Upper lobe of right lung (tissue), 1 donor: Measurements from ENCODE around the gene LIMS4. TPM values are rescaled to one million over a fixed set of nuclear protein-coding genes. Genes with fewer than 3 reads are reported as not detected.
"Not testable (repeated sequence)": the region's sequence is repeated elsewhere in the genome, so short reads cannot be mapped to it uniquely, and the experiment has no call there.

Experiments used
- ATAC-seq: fragments of 200-7000 bp; cut with Tn5 transposase; one replicate; pipeline ENCODE4 v1.9.1; 2020; ENCODE audit warnings: mild to moderate bottlenecking, moderate library complexity
- DNase-seq: peaks from one replicate; pipeline ENCODE4 v3.0.0-alpha.2; 2020
- H3K27ac ChIP-seq: fragments of 200-600 bp; one replicate; pipeline ENCODE4 v1.8.0; 2022
- H3K27me3 ChIP-seq: fragments of 200-600 bp; one replicate; pipeline ENCODE4 v1.8.0; 2022; ENCODE audit warnings: mild to moderate bottlenecking
- H3K36me3 ChIP-seq: fragments of 200-600 bp; one replicate; pipeline ENCODE4 v1.8.0; 2022
- H3K4me1 ChIP-seq: fragments of 200-600 bp; one replicate; pipeline ENCODE4 v1.8.0; 2022
- H3K4me3 ChIP-seq: fragments of 200-600 bp; one replicate; pipeline ENCODE4 v1.8.0; 2022; ENCODE audit warnings: mild to moderate bottlenecking
- H3K9me3 ChIP-seq: fragments of 200-600 bp; one replicate; pipeline ENCODE4 v1.8.0; 2022
- intact Hi-C: fragments of 100-400 bp; cut with DNase I; formaldehyde crosslinking; loops from one replicate; pipeline ENCODE4 v1.11.0; 2022
- total RNA-seq: library from RNA; stranded (reverse); fragmentation: NEBNext Ultra II Directional; extraction: Animal tissue kit (Norgen Biotek cat#: 25700); gene quantifications from one replicate; pipeline ENCODE4 v1.2.1, GENCODE V29; 2021
- donor health status: DM: no; HTN: yes; CAD: no; lungs with severe emphysema.

Gene LIMS4
- total RNA-seq, 1 donor from 2014 or later, result 2.1 TPM

DNA sequence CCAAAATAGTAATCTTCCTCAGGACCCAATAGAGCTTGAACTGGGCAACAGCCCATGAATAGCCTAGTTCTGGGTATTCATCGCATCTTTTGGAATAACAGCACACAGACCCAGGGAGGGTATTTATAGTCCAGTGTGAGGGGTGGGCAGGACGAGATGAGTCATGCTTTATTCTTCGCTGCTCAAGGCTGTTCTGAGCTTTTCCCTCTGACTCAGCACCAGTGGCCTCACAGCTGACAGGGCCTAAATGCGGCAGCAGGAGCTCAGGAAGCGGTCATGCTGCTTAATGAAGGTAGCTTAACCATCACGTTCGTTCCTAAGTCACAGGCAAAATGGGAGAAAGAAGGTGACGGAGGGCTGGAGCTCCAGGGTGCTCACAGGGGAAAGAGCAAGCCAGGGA is 7.3 kb downstream of the LIMS4 start:
- ATAC-seq, result peak; percentile 36

DNA sequence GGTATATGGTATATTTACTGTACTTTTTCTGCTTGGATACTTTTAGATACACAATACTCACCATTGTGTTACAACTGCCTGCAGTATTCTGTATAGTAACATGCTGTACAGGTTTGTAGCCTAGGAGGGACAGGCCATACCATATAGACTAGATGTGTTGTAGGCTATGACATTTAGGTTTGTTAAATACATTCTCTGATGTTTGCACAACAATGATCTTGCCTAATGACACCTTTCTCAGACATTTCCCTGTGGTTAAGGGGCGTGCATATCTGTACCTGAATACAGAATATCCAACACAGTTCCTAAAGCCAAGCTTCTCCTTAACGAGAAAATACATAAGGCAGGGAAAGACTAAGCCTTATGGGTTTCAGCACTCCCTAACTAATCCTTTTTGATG is 10.2 kb downstream of the LIMS4 start:
- H3K4me3 ChIP-seq, H3K4me1 ChIP-seq, intact Hi-C loops, ATAC-seq, H3K27me3 ChIP-seq, H3K9me3 ChIP-seq, H3K27ac ChIP-seq, H3K36me3 ChIP-seq, DNase-seq: not testable (repeated sequence)

More for the DNA sequence above, 7.3 kb downstream of the LIMS4 start:
- H3K4me1 ChIP-seq, H3K36me3 ChIP-seq, H3K27me3 ChIP-seq, H3K4me3 ChIP-seq, intact Hi-C loops, H3K27ac ChIP-seq, DNase-seq, H3K9me3 ChIP-seq: not testable (repeated sequence)

DNA sequence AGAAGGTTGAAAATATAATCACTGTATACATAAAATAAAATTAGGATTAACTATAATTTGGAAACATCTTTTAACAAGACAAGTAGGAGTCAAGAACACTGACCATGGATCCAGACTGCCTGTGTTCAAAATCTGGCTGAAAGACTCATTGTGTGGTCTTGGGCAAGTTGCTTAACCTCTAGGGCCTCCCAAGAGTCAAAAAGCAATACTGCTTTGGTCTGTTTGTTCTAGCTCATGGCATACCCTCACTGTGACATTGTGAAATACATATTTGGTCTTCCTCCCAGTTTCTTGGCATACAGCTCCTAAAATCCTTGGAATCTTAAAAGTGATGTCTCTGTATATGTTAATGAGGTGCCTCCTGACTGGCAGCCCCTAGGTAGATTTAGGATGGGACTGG is 12.3 kb downstream of the LIMS4 start:
- H3K4me3 ChIP-seq, H3K27ac ChIP-seq, H3K4me1 ChIP-seq, H3K9me3 ChIP-seq, intact Hi-C loops, DNase-seq, H3K36me3 ChIP-seq, H3K27me3 ChIP-seq: not testable (repeated sequence)
- peak; percentile 76 for ATAC-seq

DNA sequence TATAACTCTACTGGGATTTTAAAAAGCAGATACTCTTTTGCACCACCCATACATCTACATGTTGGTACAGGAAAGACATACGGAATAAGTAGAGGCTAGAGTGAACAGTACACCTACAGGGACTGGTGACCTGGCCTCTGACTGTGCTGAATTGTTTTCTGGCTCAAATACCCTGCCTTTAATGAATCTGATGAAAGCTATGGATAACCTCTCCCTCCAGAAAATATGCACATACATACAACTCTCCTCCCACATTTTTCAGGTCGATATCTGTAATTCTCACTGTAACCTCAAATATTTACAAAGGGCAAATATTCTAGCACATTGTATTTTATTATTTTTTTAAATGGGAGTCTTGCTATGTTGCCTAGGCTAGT is 15.4 kb downstream of the LIMS4 start:
- H3K27ac ChIP-seq, ATAC-seq, intact Hi-C loops, DNase-seq, H3K36me3 ChIP-seq, H3K4me3 ChIP-seq, H3K27me3 ChIP-seq, H3K4me1 ChIP-seq, H3K9me3 ChIP-seq: not testable (repeated sequence)

DNA sequence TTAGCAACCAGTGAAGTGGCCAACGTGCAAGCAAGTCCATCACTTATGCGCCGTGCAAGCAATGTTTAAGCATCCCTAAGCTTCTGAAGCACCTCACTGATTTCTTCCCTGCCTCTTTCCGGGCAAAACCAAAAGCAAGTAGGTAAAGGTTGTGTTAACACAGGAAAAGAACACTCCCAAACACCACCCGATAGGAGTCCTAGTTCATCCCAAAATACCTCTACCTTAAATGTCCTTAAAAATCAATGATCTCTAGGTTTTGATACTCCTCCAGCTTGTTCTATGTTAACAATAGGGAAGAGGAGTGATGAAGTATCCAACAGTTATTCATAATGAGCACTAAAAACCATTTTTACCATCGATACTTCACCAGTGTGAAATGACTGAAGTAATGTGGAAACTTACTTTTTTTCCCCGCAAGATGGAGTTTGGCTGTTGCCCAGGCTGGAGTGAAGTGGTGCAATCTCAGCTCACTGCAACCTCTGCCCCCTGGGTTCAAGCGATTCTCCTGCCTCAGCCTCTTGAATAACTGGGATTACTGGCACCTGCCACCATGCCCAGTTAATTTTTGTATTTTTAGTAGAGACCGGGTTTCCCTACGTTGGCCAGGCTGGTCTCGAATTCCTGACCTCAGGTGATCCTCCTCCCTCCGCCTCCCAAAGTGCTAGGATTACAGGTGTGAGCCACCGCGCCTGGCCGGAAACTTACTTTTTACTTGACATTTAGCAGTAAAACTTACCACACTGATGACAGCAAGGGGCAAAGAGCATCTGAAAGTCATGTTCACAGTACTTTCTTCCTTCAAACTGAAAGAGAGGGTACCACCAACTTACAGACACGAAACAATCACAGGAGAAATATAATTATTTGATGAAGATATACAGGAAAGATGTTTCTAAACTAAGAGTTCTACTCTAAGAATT is 16.1 kb downstream of the LIMS4 start:
- ATAC-seq, intact Hi-C loops: not testable (repeated sequence)

DNA sequence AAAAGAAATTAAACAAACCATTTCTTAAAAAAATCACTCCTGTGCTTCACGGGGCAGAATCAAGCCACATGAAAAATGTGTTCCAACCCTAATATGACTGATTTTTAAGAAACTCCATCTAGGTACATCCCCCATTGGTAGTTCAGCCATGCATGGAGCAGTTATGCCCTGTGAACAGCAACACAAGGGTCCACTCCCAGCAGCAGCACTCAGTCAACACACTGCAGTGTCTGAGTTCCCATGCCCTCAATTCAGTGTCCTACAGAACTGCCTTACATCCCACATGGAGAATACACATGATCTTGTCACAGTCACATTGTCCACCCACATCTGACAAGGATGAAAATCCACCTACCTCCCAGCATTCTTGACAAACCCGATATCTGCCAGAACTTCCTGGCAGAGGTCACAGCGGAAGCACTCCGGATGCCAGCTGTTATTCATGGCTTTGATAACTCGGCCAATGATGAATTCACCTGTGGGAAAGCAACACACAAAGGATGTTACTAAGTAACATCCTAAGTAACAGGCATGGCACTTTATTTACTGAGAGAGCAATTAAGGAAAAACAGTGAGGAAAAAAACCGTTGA is 17.4 kb downstream of the LIMS4 start:
- ATAC-seq, H3K4me1 ChIP-seq, H3K27me3 ChIP-seq, H3K27ac ChIP-seq, H3K9me3 ChIP-seq, intact Hi-C loops, H3K36me3 ChIP-seq, H3K4me3 ChIP-seq, DNase-seq: not testable (repeated sequence)

More for the DNA sequence above, 16.1 kb downstream of the LIMS4 start:
- not testable (repeated sequence) for DNase-seq, H3K27ac ChIP-seq, H3K4me3 ChIP-seq, H3K9me3 ChIP-seq, H3K4me1 ChIP-seq, H3K36me3 ChIP-seq, H3K27me3 ChIP-seq

DNA sequence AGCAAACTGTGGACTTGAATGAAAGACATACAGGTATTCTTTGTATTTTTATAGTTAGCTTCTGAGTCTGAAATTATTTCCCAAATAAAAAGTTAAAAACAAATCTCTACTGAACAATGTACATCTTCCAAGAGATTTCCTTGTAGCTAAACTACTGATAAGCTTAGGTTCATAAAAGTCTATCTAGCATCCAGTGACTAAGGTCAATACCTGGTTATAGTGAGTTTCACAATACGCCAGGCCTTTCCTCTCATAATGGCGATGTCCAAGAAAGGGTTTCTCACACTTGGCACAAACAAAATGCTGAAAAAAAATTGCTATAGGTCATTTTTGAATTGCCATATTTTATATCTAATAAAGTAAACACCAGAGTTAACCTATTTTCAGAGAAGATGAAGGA is 21.7 kb downstream of the LIMS4 start:
- H3K4me3 ChIP-seq, H3K4me1 ChIP-seq, H3K27ac ChIP-seq, H3K9me3 ChIP-seq, H3K27me3 ChIP-seq, H3K36me3 ChIP-seq, ATAC-seq, DNase-seq, intact Hi-C loops: not testable (repeated sequence)

DNA sequence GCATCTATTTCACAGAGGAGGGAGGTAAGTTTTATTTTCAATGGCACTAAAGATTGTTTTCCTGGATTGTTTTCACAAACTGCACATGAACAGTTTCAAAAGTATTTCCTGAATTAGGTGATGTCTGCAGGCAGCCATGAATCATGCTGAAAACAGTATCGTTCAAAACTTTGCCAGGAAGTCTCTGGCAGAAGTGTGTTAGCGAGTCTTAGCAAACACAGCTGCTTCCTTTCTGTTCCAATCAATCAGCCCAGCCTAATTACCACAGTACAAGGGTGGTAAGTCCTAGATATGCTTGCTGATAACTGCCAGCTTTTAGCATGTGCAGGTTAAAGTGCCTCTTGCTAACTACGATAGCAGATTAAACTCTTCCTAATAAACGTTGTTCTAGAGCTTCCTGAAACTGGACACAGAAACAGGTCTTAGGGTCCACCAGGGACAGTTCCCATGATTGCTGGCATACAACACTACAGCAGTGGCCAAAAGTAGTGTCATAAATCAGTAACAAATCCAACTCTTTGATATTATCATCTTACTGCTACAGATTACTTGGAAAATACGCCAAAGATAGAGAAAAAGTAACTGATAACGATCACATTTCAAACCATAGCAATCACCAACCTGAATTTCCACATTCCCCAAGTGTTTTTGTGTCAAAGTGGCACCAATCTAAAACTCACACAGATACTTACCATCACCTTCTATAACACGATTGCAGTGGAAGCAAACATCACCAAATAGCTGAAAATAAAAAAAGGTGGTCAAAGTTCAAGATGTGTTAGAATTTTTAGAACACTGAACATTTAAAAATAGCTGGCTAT is 23.3 kb downstream of the LIMS4 start:
- H3K9me3 ChIP-seq, H3K27me3 ChIP-seq, intact Hi-C loops, H3K4me1 ChIP-seq, H3K36me3 ChIP-seq, H3K4me3 ChIP-seq, DNase-seq, H3K27ac ChIP-seq: not testable (repeated sequence)
- ATAC-seq, result peak; percentile 80

DNA sequence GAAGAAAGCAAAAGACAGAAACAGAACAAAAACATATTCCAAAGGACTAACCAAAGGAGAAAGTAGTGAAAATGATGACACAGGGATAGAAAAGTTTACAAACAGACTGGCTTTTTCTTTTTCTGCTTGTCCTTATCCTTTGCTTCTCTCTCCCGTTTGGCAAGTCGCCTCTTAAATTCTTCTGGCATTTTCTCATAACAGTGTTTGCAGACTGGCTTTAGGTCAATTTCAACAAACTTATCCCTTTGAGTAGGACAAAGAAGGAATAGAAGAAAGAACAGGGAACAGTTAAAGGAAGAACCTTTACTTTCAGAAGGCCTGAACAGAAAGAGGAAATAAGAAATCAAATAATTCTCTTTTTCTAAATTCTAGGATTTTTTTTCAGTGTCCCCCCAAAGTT is 26.0 kb downstream of the LIMS4 start:
- intact Hi-C loops, H3K27ac ChIP-seq, H3K9me3 ChIP-seq, DNase-seq, ATAC-seq, H3K4me1 ChIP-seq, H3K36me3 ChIP-seq, H3K4me3 ChIP-seq, H3K27me3 ChIP-seq: not testable (repeated sequence)

DNA sequence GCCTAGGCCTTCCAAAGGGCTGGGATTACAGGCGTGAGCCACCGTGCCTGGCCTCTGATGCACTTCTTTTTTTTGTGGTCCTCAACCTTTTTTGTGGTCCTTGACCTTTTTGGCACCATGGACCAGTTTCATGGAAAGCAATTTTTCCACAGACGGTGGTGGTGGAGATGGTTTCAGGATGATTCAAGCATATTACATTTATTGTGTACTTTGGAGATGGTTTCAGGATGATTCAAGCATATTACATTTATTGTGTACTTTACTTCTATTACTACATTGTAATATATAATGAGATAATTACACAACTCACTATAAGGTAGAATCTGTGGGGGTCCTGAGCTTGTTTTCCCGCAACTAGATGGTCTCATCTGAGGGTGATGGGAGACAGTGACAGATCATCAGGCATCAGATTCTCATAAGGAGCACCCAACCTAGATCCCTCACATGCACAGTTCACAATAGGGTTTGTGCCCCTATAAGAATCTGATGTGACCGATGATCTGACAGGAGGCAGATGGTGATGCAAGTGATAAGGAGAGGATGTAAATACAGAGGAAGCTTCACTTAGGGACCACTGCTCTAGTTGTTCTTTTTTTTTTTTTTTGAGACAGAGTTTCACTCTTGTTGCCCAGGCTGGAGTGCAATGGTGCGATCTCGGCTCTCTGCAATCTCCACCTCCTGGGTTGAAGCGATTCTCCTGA is 29.2 kb downstream of the LIMS4 start:
- H3K4me3 ChIP-seq, DNase-seq, ATAC-seq, H3K9me3 ChIP-seq, H3K27ac ChIP-seq, H3K4me1 ChIP-seq, intact Hi-C loops, H3K27me3 ChIP-seq, H3K36me3 ChIP-seq: not testable (repeated sequence)

DNA sequence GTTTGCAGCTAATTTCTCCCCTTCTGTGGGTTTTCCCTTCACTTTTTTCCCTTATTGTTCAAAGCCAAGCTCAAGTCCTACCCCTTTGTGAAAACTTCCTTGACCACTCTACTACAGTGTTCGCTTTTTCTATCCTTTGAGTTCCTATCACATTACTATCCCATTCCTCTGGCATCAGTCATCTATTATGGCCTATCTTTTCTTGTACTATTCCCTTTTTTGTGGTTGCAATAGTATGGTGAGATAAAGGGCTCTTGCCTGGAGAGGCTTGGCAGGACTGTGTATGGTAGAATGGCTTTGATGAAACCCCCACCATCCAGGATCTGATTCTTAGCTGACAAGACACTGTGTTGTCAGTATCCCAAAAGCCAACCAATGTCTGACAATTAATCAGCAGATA is 30.7 kb downstream of the LIMS4 start:
- H3K36me3 ChIP-seq, H3K4me3 ChIP-seq, H3K27me3 ChIP-seq, H3K4me1 ChIP-seq, DNase-seq, H3K9me3 ChIP-seq, ATAC-seq, intact Hi-C loops, H3K27ac ChIP-seq: not testable (repeated sequence)

DNA sequence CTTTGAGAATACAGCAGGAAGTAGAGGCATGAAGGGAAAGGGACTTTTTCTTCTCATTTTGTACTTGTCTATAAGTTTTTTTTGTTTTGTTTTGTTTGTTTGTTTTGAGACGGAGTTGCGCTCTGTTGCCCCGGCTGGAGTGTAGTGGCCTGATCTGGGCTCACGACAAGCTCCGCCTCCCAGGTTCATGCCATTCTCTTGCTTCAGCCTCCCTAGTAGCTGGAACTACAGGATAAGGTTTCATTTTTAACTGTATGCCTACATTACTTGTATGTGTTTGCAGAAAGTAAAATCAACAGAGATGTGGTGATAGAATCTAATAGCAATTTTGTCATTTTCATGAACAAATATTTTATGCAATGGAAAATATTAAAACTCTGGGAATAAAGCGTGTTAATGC is 38.1 kb downstream of the LIMS4 start:
- H3K9me3 ChIP-seq, H3K4me3 ChIP-seq, H3K4me1 ChIP-seq, DNase-seq, H3K27ac ChIP-seq, H3K27me3 ChIP-seq, H3K36me3 ChIP-seq, intact Hi-C loops: not testable (repeated sequence)
- peak; percentile 43 for ATAC-seq

DNA sequence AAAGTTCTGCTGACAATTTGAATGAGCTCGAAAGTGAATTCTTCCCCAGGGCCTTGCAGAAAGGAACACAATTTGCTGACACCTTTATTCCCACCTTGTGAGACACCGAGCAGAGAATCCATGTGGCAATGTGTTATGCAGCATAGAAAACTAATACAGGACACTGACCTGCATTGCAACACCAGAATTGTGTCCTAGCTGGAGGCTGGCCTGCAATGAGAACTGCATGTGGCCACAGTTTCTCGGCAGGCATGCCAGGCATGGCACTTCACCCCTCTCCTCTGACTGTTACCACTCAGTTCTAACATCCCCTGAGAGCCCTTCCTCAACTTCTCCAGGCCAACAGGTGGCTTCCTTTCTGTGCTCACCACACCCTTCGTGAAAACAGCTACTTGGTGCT is 46.9 kb downstream of the LIMS4 start:
- ATAC-seq, H3K4me3 ChIP-seq, intact Hi-C loops, H3K27ac ChIP-seq, H3K36me3 ChIP-seq, H3K27me3 ChIP-seq, H3K9me3 ChIP-seq, DNase-seq, H3K4me1 ChIP-seq: not testable (repeated sequence)
